Activated CD4-positive, alpha-beta T cell treated with anti-CD3 and anti-CD28 coated beads for 48 hours (primary cell): ENCODE data around the gene PRR5L.

Source experiments
- DNase-seq: peaks from one replicate; pipeline ENCODE4 v3.0.0-alpha.2; 2020

PRR5L gene

DNA sequence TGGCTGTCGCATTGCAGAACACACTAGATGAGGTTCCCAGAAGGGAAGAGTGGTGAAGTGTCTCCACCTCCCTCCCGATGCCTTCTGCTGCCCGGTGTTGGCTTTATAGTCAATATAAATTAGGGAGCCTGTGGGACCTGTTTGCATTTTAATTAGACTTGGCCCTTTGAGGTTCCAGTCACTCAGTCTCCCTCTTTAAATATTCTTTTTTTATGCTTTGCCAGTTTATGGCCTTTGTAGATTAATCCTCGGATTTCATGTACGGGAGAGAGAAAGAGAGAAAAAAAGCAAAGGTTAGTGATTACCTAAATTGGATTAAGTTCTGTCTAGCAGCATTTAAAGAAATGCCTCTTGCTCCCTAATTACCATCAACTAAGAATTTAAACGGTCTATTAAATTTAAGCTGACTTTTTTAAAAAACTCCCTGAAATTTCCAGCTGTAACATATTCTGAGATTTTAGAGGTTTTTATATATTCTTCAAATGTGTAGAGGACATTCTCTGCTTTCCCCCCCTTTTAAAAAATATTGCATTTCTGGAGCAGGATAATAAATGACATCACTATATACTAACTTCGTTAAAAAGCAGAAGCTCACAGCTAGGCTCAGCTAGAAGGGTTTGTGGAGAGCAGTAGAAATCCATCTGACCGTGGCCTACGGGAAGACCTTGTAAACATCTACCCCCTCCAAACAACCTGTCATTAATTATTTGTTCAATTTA is 84.4 kb downstream of the PRR5L start:
- no peak for DNase-seq

GRCh38 chr11:36381015-36381360 is 84.9 kb downstream of the PRR5L start:
- DNase-seq, result no peak

DNA sequence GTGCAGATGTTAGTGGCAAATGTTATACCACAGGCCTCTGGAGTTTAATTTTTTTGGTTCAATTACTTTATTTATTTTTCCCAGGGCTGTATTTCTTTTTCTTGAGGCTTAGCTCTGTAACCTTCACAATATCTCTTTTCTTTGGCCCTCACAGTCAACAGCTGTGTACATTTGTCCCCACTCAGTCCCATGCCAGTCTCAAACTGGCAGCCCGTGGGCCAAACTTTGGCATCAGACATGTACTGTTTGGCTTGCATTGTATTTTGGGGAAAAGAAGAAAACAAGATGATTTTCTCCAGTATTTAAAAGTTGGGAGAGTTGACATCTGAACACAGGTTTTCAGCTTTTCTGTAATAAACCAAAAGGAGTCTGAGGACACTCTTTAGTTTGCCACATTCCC is 87.1 kb downstream of the PRR5L start:
- DNase-seq, result no peak

- DNase-seq, result no peak
Measured at GRCh38 chr11:36385121-36385970, 89.3 kb downstream of the PRR5L start.

DNA sequence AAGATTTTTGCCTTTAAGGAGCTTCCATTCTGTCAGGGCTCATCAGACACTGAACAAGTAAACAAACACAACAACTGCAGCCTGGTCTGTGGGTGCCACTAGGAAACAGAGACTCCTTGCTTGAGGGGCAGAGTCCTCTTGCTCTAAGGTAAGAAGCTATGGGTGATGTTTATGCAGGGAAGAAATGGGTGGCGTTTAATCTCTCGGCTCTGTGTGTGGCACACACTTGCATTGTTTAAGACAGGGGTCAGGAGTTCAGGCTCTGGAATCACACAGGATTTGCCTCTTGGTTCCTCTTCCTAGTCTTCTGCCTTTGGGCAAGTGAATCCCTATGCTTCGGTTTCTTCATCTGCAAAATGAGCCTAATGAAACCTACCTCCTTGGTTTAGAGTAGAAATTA is 90.3 kb downstream of the PRR5L start:
- DNase-seq, result no peak

GRCh38 chr11:36388071-36388470 is 92.0 kb downstream of the PRR5L start:
- no peak for DNase-seq

DNA sequence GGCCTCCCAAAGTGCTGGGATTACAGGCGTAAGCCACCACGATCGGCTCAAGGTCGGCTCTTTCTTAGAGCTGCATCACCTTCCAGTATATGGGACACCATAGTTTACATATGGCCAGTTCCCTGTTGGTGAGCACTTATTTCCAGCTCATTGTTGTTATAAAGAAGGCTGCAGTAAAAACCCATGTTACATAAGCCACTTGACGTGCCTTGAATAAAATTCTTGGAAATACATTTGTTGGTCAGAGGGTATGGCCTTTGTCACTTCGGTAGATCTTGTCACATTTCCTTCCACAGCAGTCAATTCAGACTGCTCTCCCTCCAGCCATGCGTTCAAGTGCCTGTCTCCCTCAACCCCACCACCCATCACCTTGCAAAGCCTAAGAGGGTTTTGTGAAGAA is 92.9 kb downstream of the PRR5L start:
- DNase-seq, result no peak

DNA sequence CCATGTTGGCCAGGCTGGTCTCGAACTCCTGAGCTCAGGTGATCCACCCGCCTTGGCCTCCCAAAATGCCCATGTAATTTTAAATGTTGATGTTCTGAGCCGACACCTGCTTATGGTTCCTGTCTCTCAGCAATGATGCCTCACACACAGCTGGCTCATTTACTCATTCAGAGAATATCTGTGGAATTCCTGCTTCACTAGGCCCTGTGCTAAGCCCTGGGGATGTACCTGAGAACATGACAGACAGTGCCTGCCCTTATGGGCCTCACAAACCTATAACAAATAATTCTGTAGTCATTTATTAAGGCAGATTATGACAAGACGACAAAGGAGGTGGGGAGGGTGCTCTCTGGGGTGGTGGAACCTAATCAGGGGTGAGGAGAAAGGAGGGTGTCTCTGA is 93.7 kb downstream of the PRR5L start:
- no peak for DNase-seq

DNA sequence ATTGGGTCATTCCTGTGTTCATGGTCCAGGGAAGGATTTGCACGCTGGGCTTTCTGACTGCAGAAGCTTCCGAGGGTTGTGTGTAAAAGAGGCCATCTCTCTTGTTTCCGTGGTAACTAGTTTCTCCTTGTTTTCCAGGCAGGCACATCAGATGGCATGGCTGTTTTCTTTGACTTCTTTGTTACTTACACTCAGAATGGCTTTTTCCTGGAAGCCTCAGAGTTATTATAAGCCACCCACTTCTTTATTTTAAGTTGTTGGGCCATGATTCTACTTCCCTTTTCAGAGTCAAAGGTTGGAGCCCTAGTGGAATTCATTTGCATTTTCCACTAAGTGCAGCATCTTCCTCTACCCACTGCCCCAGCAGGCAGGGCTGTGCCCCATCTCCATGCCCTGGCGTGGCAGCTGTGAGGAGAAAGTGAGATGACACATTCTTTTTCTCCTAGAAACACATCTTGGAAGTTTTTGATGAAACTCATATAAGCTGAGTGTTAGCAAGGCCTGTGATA is 94.9 kb downstream of the PRR5L start:
- DNase-seq, result no peak

GRCh38 chr11:36392196-36392595 is 96.1 kb downstream of the PRR5L start:
- DNase-seq, result no peak

DNA sequence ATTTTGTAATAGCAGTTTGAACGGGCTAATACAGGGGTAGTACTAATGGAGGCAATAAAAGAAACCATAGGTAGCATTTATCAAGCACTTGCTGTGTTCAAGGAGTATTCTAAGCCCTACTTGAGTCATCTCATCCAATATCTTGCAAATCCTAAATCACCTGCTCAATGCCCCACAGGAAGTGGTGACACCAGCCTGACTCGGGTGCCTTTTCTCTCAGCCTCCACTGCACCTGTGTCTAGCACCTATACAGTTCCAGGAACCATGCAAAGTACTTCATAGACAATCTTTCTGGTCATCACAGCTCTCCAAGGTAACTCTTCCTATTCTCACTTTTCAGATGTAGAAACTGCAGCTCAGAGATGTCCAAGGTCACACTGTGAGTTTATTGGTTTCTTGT is 98.0 kb downstream of the PRR5L start:
- no peak for DNase-seq

- no peak for DNase-seq
Measured at GRCh38 chr11:36394926-36395325, 98.8 kb downstream of the PRR5L start.

- no peak for DNase-seq
Measured at GRCh38 chr11:36395978-36396736, 100.1 kb downstream of the PRR5L start.

DNA sequence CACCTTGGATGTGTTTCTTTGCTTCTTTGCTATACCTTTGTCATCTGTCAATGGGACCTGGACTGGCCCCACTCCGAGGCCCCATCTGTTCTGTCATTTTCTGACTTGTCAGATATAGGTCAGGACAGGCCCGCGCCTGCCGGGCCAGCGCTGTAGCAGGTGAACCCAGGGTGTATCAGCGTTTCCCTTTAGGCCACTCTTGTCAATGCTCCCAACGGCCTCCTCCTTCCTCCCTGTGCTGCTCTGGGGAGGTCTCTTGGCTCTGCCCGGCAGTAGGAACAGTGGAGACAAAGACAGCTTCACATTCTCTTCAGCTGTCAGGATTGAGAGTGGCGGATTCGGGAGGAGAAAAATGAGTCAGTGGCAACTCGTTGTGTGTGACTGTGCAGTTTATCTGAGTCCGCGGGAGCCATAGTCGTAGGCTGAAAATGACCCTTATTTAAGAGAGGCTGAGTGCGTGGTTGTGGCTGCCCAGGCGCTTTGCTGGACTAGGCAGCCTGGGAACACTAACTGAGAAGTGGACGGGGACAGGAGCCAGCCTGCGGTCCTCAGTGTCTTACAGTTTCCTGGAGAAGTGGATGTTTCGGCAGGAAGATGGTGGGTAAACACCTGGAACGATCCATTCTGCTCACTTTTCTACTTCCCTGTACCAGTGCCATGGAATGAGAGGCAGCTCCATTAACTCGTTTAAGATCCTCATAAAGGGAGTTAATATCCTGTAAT is 102.3 kb downstream of the PRR5L start:
- no peak for DNase-seq

DNA sequence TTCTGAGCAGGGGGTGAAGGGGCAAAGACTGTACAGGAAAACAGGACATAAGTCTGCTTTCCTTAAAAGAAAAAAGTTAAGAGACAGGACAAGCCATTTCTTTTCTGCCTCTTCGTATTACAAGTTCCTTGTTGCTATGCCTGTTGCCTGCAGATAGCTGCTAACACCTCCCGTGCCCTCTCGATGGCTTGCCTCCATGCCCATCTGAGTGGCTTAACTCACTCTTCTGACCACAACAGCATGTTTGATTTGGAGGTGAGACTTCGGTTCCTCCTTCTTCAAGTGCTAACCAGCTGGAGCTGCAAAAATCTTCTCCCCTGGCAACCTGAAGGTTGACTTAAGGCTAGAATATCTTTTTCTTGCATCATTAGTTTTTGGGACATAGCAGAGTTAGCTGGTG is 103.1 kb downstream of the PRR5L start:
- DNase-seq, result no peak

GRCh38 chr11:36399745-36400144 is 103.7 kb downstream of the PRR5L start:
- DNase-seq, result no peak

- DNase-seq, result no peak
Measured at GRCh38 chr11:36400766-36401455, 104.8 kb downstream of the PRR5L start.

DNA sequence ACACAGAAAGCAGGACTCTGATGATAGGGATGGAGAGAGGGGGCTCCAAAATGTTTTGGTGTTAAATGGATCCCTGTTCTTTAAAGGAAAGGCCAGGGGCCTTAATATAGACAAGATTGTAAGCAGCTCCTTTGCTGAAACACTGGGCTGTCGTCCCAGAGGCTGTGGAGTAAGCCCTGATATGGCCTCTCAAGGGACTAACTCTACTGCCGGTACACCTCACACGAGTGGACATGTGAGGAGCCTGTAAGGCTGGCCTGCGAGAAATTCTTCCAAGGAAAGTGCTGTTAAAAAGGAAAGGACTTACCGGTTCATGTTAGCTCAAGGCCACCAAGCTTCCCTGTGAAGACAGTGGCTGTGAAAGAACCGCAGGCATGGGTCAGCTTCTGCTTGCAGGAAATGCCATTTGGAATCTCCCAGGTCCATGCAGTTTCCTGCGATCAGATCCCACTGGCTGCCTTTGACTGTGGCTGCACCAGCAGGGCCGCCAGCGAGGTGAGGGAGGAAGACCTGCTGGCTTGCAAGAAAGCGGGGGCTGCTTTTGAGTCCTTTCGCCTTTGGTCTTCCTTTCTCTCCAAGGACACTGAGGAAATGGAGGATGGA is 106.6 kb downstream of the PRR5L start:
- no peak for DNase-seq

GRCh38 chr11:36403661-36404060 is 107.6 kb downstream of the PRR5L start:
- DNase-seq, result no peak

- DNase-seq, result no peak
Measured at GRCh38 chr11:36404831-36405230, 108.7 kb downstream of the PRR5L start.

- no peak for DNase-seq
Measured at GRCh38 chr11:36405585-36406367, 109.7 kb downstream of the PRR5L start.
